HFF-Myc (cell line): ENCODE results near the gene BMPR1B.

Source experiments
- DNase-seq: peaks from one replicate; pipeline ENCODE4 v3.0.0-alpha.2; 2011; ENCODE audit warnings: low read depth; ENCODE audit errors: extremely low read depth
- H3K4me3 ChIP-seq: replicated peaks from 2 replicates; pipeline ENCODE4 v1.5.1; 2011; ENCODE audit warnings: low read depth, mild to moderate bottlenecking, control low read depth, low read length
- CTCF ChIP-seq: IDR thresholded peaks from 2 replicates; pipeline ENCODE4 v1.5.1; 2012; ENCODE audit warnings: mild to moderate bottlenecking, low read depth, low read length, control low read depth; ENCODE audit errors: missing control alignments

BMPR1B gene

GRCh38 chr4:95087657-95088455, 330.1 kb downstream of the BMPR1B start:
- no peak for TF ChIP-seq CTCF
- no peak for DNase-seq
- H3K4me3 ChIP-seq = no peak overlapping the region

- no peak overlapping the region for H3K4me3 ChIP-seq
- no peak for TF ChIP-seq CTCF
- no peak for DNase-seq
Measured at GRCh38 chr4:95091272-95091671, 333.5 kb downstream of the BMPR1B start.

GRCh38 chr4:95092766-95093165, 335.0 kb downstream of the BMPR1B start:
- TF ChIP-seq CTCF = no peak
- DNase-seq = no peak
- H3K4me3 ChIP-seq = no peak overlapping the region

- TF ChIP-seq CTCF = no peak
- DNase-seq = no peak
- H3K4me3 ChIP-seq = no peak overlapping the region
Measured at GRCh38 chr4:95093460-95093859, 335.7 kb downstream of the BMPR1B start.

GRCh38 chr4:95093936-95094929, 336.5 kb downstream of the BMPR1B start:
- H3K4me3 ChIP-seq = no peak overlapping the region
- TF ChIP-seq CTCF = no peak
- DNase-seq = no peak

- no peak for DNase-seq
- TF ChIP-seq CTCF = peak; percentile 33
- H3K4me3 ChIP-seq = no peak overlapping the region
Measured at GRCh38 chr4:95095348-95095974, 337.7 kb downstream of the BMPR1B start.
